Astrocyte (in vitro differentiated cells and primary cell): ENCODE results near the gene DCAF5. TPM values are rescaled to one million over a fixed set of nuclear protein-coding genes. Genes with fewer than 3 reads are reported as not detected.

Experiments
- DNase-seq: peaks from one replicate; pipeline ENCODE4 v3.0.0-alpha.2; 2010; ENCODE audit warnings: low read depth
- FAIRE-seq: peaks from 2 replicates; lab custom pipeline; 2011; peaks lifted over from hg19 to GRCh38; lab: Jason Lieb, UNC
- H2AFZ ChIP-seq: 2 replicates; pipeline ENCODE4 v1.6.0; 2012; ENCODE audit warnings: low read depth, low read length, inconsistent platforms
- H3K27ac ChIP-seq: 2 replicates; pipeline ENCODE4 v1.5.1; 2011; ENCODE audit warnings: low read depth, low read length, inconsistent platforms
- H3K27me3 ChIP-seq: 2 replicates; pipeline ENCODE4 v1.6.0; 2011; ENCODE audit warnings: low read length, inconsistent platforms; ENCODE audit not compliant: insufficient read depth
- H3K36me3 ChIP-seq: 2 replicates; pipeline ENCODE4 v1.5.1; 2011; ENCODE audit warnings: low read length, inconsistent platforms; ENCODE audit not compliant: insufficient read depth
- H3K4me1 ChIP-seq: 2 replicates; pipeline ENCODE4 v1.5.1; 2011; ENCODE audit warnings: low read length, inconsistent platforms; ENCODE audit not compliant: insufficient read depth
- H3K4me2 ChIP-seq: 2 replicates; pipeline ENCODE4 v1.6.0; 2012; ENCODE audit warnings: low read length, inconsistent platforms
- H3K4me3 ChIP-seq: 2 replicates; pipeline ENCODE4 v1.5.1; 2011; ENCODE audit warnings: low read depth, mild to moderate bottlenecking, low read length, inconsistent platforms; ENCODE audit not compliant: insufficient read depth
- H3K79me2 ChIP-seq: 2 replicates; pipeline ENCODE4 v1.6.0; 2012; ENCODE audit warnings: mild to moderate bottlenecking, low read length, inconsistent platforms; ENCODE audit not compliant: insufficient read depth
- H3K9ac ChIP-seq: 2 replicates; pipeline ENCODE4 v1.6.0; 2012; ENCODE audit warnings: mild to moderate bottlenecking, low read length, inconsistent platforms
- H3K9me3 ChIP-seq: 2 replicates; pipeline ENCODE4 v1.5.1; 2012; ENCODE audit warnings: low read depth, mild to moderate bottlenecking, low read length, inconsistent platforms; ENCODE audit not compliant: insufficient read depth
- H4K20me1 ChIP-seq: 2 replicates; pipeline ENCODE4 v1.6.0; 2012; ENCODE audit warnings: low read length, inconsistent platforms; ENCODE audit not compliant: insufficient read depth
- H3K27ac Mint-ChIP-seq: one replicate; pipeline ENCODE4 v1.8.0; 2021; ENCODE audit warnings: mild to moderate bottlenecking, mixed read lengths; ENCODE audit not compliant: unreplicated experiment
- H3K27me3 Mint-ChIP-seq: one replicate; pipeline ENCODE4 v1.8.0; 2021; ENCODE audit warnings: low read depth, mixed read lengths; ENCODE audit not compliant: unreplicated experiment
- H3K36me3 Mint-ChIP-seq: one replicate; pipeline ENCODE4 v1.8.0; 2021; ENCODE audit warnings: low read depth, mixed read lengths; ENCODE audit not compliant: unreplicated experiment
- H3K4me1 Mint-ChIP-seq: one replicate; pipeline ENCODE4 v1.8.0; 2021; ENCODE audit warnings: low read depth, mixed read lengths; ENCODE audit not compliant: unreplicated experiment
- H3K4me3 Mint-ChIP-seq: one replicate; pipeline ENCODE4 v1.8.0; 2021; ENCODE audit warnings: mild to moderate bottlenecking, moderate library complexity, mixed read lengths; ENCODE audit not compliant: unreplicated experiment
- H3K9me3 Mint-ChIP-seq: one replicate; pipeline ENCODE4 v1.8.0; 2021; ENCODE audit warnings: mild to moderate bottlenecking, mixed read lengths; ENCODE audit not compliant: unreplicated experiment
- EZH2 ChIP-seq: IDR thresholded peaks from 2 replicates; pipeline ENCODE4 v1.6.1; 2012; ENCODE audit warnings: mild to moderate bottlenecking, low read length, inconsistent platforms; ENCODE audit not compliant: insufficient read depth
- total RNA-seq: library from RNA; stranded (reverse); gene quantifications from 2 replicates; pipeline ENCODE4 v1.2.1, GENCODE V29; 2021
- TF ChIP-seq, protein P1 (sequence below): IDR thresholded peaks from 2 replicates; pipeline ENCODE4 v1.5.1; 2011; ENCODE audit warnings: low read depth, mild to moderate bottlenecking, inconsistent platforms, low read length, moderate library complexity; ENCODE audit not compliant: insufficient read depth

The DCAF5 gene
- total RNA-seq, 1 donor from 2014 or later: 54.6 TPM

DNA sequence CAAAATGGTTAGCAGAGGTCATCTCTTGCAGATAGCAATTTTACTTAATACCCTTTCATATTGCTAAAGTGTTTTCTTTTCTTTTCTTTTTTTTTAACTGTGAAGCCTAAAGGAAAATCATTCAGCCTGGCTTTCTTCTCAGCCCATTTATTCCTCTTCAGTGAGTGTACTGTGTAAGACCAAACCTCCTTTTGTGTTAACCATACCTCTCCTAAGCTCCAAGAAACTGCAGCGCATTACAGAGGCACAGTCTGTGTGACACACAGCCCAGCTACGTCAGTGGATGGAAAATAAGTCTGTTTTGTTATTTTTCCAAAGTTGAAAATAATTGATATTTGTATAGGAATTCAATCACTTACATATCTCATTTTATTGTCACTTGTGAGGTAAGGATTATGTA lies 21.7 kb downstream of the DCAF5 start:
- H3K4me2 ChIP-seq: no peak overlapping the region
- FAIRE-seq: no peak
- peaks cover 53% of the 10 kb centered on the region for H3K4me1 Mint-ChIP-seq
- H4K20me1 ChIP-seq: peaks cover 94% of the 10 kb centered on the region
- H3K4me3 ChIP-seq: no peak overlapping the region
- H3K27me3 ChIP-seq: no peaks in the 10 kb centered on the region
- no peaks in the 10 kb centered on the region for H3K36me3 Mint-ChIP-seq
- H3K27me3 Mint-ChIP-seq: no peaks in the 10 kb centered on the region
- H3K27ac ChIP-seq: no peak overlapping the region
- H3K9me3 Mint-ChIP-seq: no peaks in the 10 kb centered on the region
- no peak overlapping the region for H3K4me3 Mint-ChIP-seq
- no peak for DNase-seq
- no peaks in the 10 kb centered on the region for H3K9me3 ChIP-seq
- TF ChIP-seq, protein P1, sequence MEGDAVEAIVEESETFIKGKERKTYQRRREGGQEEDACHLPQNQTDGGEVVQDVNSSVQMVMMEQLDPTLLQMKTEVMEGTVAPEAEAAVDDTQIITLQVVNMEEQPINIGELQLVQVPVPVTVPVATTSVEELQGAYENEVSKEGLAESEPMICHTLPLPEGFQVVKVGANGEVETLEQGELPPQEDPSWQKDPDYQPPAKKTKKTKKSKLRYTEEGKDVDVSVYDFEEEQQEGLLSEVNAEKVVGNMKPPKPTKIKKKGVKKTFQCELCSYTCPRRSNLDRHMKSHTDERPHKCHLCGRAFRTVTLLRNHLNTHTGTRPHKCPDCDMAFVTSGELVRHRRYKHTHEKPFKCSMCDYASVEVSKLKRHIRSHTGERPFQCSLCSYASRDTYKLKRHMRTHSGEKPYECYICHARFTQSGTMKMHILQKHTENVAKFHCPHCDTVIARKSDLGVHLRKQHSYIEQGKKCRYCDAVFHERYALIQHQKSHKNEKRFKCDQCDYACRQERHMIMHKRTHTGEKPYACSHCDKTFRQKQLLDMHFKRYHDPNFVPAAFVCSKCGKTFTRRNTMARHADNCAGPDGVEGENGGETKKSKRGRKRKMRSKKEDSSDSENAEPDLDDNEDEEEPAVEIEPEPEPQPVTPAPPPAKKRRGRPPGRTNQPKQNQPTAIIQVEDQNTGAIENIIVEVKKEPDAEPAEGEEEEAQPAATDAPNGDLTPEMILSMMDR: no peak
- no peak for TF ChIP-seq EZH2
- no peak overlapping the region for H2AFZ ChIP-seq
- peak overlapping the region; percentile 35 for H3K27ac Mint-ChIP-seq
- peaks cover 78% of the 10 kb centered on the region for H3K79me2 ChIP-seq
- H3K36me3 ChIP-seq: no peaks in the 10 kb centered on the region
- H3K4me1 ChIP-seq: peaks cover 29% of the 10 kb centered on the region
- no peak overlapping the region for H3K9ac ChIP-seq

DNA sequence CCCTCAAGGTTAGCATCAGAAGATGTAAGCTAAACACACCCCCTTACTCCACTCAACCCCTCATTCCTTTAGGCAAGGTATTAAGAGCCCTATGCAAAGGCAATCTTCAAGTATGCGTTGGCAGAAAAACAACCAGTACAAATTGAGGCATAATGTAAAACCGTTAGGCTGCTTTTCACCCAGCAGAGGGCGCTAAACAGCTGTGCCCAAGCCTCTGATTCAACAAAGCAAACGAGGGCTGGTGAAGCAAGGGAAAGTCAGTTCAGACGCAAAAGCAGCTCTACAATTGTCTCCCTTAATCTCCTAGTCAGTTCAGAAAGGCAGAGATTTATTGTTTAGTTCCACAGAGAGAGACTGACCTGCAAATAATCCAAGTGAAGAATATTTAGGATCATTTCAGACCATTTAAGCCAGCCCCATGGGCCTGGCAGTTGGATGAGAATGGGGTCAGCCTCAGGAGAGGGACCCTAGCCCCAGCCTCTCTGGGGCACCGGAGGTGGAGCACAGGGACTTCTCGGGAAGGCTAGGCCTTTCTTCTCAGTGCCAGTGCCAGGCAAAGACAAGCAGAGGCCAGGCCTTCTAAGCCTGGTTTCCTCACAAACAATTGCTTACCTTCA lies 23.5 kb downstream of the DCAF5 start:
- Histone ChIP-seq H3K79me2 (peaks cover 77% of the 10 kb centered on the region), H3K36me3 (no peaks in the 10 kb centered on the region), H3K4me3 (no peak overlapping the region), H3K27me3 (no peaks in the 10 kb centered on the region), H3K4me2 (peak overlapping the region; percentile 43), H3K27ac (no peak overlapping the region), H3K9ac (peak overlapping the region; percentile 44), H3K9me3 (no peaks in the 10 kb centered on the region), H3K4me1 (peaks cover 29% of the 10 kb centered on the region), H4K20me1 (peaks cover 94% of the 10 kb centered on the region), H2AFZ (no peak overlapping the region)
- no peaks in the 10 kb centered on the region for H3K27me3 Mint-ChIP-seq
- H3K4me3 Mint-ChIP-seq: peak overlapping the region; percentile 74
- TF ChIP-seq EZH2: no peak
- TF ChIP-seq, protein P1: peak; percentile 99
- no peaks in the 10 kb centered on the region for H3K9me3 Mint-ChIP-seq
- H3K4me1 Mint-ChIP-seq: peaks cover 58% of the 10 kb centered on the region
- peak overlapping the region; percentile 91 for H3K27ac Mint-ChIP-seq
- H3K36me3 Mint-ChIP-seq: no peaks in the 10 kb centered on the region
- peak; percentile 58 for FAIRE-seq
- DNase-seq: peak; percentile 65

DNA sequence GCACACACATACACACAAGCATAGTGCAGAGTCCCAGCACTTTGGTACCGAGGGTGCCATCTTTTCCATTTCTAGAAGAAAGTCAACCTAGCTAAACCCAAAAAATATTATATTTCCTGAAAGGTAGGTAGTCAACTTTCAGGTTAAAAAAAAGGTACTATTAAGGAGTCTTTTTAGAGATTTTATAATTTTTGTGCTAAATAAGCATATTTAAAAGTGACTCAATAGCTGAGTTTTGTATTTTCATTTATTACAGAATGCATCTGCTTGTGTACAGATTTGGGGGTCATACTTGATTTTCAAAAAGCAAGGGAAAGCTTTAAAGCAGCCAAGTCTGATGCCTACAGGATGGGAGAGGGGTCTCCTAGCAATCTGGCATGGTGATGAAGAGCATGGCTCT lies 34.6 kb downstream of the DCAF5 start:
- DNase-seq: no peak
- Histone ChIP-seq H3K27ac (no peak overlapping the region), H3K4me3 (no peak overlapping the region), H3K4me2 (no peak overlapping the region), H3K79me2 (peaks cover 23% of the 10 kb centered on the region), H3K9ac (no peak overlapping the region), H2AFZ (no peak overlapping the region), H3K4me1 (no peaks in the 10 kb centered on the region), H3K27me3 (no peaks in the 10 kb centered on the region), H3K9me3 (no peaks in the 10 kb centered on the region), H3K36me3 (peaks cover 19% of the 10 kb centered on the region), H4K20me1 (peaks cover 56% of the 10 kb centered on the region)
- Mint-ChIP-seq H3K27ac (no peak overlapping the region), H3K36me3 (peaks cover 26% of the 10 kb centered on the region), H3K9me3 (no peaks in the 10 kb centered on the region), H3K4me3 (no peak overlapping the region), H3K27me3 (no peaks in the 10 kb centered on the region), H3K4me1 (peaks cover 8% of the 10 kb centered on the region)
- FAIRE-seq: no peak
- TF ChIP-seq EZH2: no peak
- TF ChIP-seq, protein P1: no peak
